Right atrium auricular region (tissue), 2 donors: ENCODE data around the gene TMEM131L. TPM values are rescaled to one million over a fixed set of nuclear protein-coding genes. Genes with fewer than 3 reads are reported as not detected.

Experiments used
- DNase-seq: peaks from one replicate; pipeline ENCODE4 v3.0.0-alpha.2; 2019; ENCODE audit warnings: low spot score
- H3K27ac ChIP-seq, 2 donors: fragments of 200-600 bp; sonication (generic); 1 replicate in 1 of 2; 2 replicates in 1 of 2; pipeline ENCODE4 v1.5.1; 2016 to 2019
- H3K27me3 ChIP-seq, 2 donors: fragments of 200-600 bp; sonication (generic); one replicate each; pipeline versions ENCODE4 v1.5.1 to v1.6.0; 2017 to 2019
- H3K36me3 ChIP-seq: fragments of 200-600 bp; sonication (generic); one replicate; pipeline ENCODE4 v1.5.1; 2016
- H3K4me1 ChIP-seq, 2 donors: fragments of 200-600 bp; sonication (generic); one replicate each; pipeline versions ENCODE4 v1.5.1 to v1.6.0; 2017 to 2019
- H3K4me3 ChIP-seq, 2 donors: fragments of 200-600 bp; sonication (generic); 1 replicate in 1 of 2; 2 replicates in 1 of 2; pipeline ENCODE4 v1.5.1; 2017 to 2019; ENCODE audit warnings: mild to moderate bottlenecking in 1 of 2, moderate library complexity in 1 of 2
- H3K9me3 ChIP-seq, 2 donors: fragments of 200-600 bp; sonication (generic); one replicate each; pipeline ENCODE4 v1.5.1; 2019
- CTCF ChIP-seq, 2 donors: fragments of 200-600 bp; sonication (generic); IDR thresholded peaks; one replicate each; pipeline ENCODE4 v1.5.1; 2019; ENCODE audit warnings: antibody characterized with exemption in 2 of 2
- total RNA-seq, 2 donors: library from RNA; depleted of rRNA; stranded (reverse); fragments of >200 nt; gene quantifications; one replicate each; pipeline ENCODE4 v1.1.0, GENCODE V29; 2016

Gene TMEM131L
- total RNA-seq, 2 donors from 2014 or later: 10.9 to 15.4 TPM

- Histone ChIP-seq H3K36me3 (peaks cover 5% of the 10 kb centered on the region), H3K4me1 (peaks cover 0 to 19% of the 10 kb centered on the region in 2 donors), H3K9me3 (peaks cover 3 to 14% of the 10 kb centered on the region in 2 donors), H3K4me3 (peak within 1 kb of the TSS; percentile 38 to 63), H3K27ac (peak within 1 kb of the TSS; percentile 1 to 55), H3K27me3 (peaks cover 0 to 6% of the 10 kb centered on the region in 2 donors)
- TF ChIP-seq CTCF (IDR thresholded peaks at IDR 0.05): no peak
- peak; percentile 79 for DNase-seq
These were observed 218.2 kb downstream of the TMEM131L start, which contains the start of gene TLR2 for GRCh38 chr4:153684182-153684970. TSS of gene TLR2 (plus strand) at chr4:153684280. CDS start at chr4:153702908, 18,628 bp downstream.

- peaks cover 0 to 6% of the 10 kb centered on the region in 2 donors for H3K27me3 ChIP-seq
These were observed 218.8 kb downstream of the TMEM131L start for GRCh38 chr4:153684971-153685371.

More at GRCh38 chr4:153684971-153685371, 218.8 kb downstream of the TMEM131L start:
- no peak for TF ChIP-seq CTCF (IDR thresholded peaks at IDR 0.05)
- Histone ChIP-seq H3K4me1 (peaks cover 0 to 19% of the 10 kb centered on the region in 2 donors), H3K27ac (peak overlapping the region; percentile 1 to 55), H3K9me3 (peaks cover 3 to 19% of the 10 kb centered on the region in 2 donors), H3K4me3 (peak overlapping the region; percentile 38 to 63), H3K36me3 (peaks cover 5% of the 10 kb centered on the region)
- no peak for DNase-seq

Other genes with a start within 250 kb of the TMEM131L start
- not detected for gene MND1, start 121.7 kb upstream of the TMEM131L start, total RNA-seq
- gene TLR2, start 217.9 kb downstream of the TMEM131L start, total RNA-seq: 10 to 100 TPM in 1 of 2 donors, 1 to 10 TPM in 1; 6.4 to 18.8 TPM